NOMO-1 (cell line): ENCODE results near the gene GJD2.

Experiments used
- DNase-seq, 2 experiments: peaks; one replicate each; lab custom pipeline; 2025; ENCODE audit not compliant: unreplicated experiment in 2 of 2; lab: John Stamatoyannopoulos, UW

GJD2 gene

GRCh38 chr15:34773917-34774316 is 19.1 kb upstream of the GJD2 start:
- no peak for DNase-seq

GRCh38 chr15:34773013-34773412 is 18.2 kb upstream of the GJD2 start:
- no peak for DNase-seq

- DNase-seq = no peak
Observed at GRCh38 chr15:34772312-34772711, 17.5 kb upstream of the GJD2 start.

- no peak for DNase-seq
Observed at GRCh38 chr15:34769711-34770110, 14.9 kb upstream of the GJD2 start.

DNA sequence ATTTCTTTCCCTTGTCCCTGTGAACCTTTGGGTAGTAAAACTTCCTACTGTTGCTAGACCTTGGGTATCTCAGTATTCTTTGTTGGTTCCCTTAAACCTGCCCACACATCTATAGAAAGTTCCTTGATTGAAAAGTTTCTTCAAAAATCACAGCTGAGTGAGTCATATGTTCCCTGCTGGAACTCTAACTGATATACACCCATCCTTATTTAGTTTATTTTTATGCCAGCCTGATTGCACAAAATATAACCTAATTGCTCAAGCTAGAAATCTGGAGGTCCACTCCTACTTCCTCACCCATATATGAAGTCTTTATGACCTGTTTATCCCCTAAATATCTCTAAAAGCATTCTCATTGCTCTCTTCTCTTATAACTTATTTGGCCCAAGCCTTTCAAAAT is 13.7 kb upstream of the GJD2 start:
- no peak for DNase-seq

GRCh38 chr15:34765741-34766140 is 10.9 kb upstream of the GJD2 start:
- no peak for DNase-seq

- no peak for DNase-seq
Observed at GRCh38 chr15:34760909-34761308, 6.1 kb upstream of the GJD2 start.

DNA sequence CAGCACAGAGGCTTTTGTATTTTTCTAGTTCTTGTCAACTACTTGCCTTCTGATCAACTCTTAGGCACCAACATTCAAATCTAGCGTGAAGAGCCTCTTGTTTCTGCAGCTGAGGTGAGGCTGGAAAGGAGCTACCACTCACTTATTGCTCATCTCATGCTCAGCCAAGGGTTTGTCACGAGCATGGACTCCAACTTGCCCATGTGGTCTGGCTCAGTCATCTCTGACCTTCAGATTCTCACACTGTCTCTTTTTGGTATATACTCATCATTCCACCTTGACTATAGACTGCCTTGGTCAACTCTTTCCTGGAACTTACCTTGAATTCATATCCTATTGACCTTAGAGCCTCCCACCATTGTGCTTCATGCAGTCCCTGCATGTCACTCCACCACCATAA is 5.2 kb upstream of the GJD2 start:
- DNase-seq = no peak

DNA sequence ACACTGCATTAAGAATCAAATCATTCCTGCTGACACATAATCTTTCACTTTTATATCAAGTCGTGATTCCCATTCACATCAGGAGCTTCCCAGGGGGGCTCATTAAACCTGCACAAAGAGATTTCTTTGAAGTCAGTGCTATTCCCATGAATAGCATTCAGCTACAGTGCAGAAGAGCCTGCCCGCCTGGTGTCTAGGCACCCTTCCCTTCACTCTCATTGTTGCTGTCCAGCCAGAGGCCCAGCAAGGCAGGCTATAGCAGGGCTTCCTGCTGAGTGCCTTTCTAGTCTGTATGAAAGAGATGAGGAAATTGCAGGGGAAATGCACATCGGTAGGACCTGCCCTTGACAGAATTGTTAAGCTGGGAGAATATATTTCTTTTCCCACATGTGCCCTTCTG is 4.5 kb upstream of the GJD2 start:
- DNase-seq = no peak

GRCh38 chr15:34757262-34757661 is 2.5 kb upstream of the GJD2 start:
- no peak for DNase-seq

DNA sequence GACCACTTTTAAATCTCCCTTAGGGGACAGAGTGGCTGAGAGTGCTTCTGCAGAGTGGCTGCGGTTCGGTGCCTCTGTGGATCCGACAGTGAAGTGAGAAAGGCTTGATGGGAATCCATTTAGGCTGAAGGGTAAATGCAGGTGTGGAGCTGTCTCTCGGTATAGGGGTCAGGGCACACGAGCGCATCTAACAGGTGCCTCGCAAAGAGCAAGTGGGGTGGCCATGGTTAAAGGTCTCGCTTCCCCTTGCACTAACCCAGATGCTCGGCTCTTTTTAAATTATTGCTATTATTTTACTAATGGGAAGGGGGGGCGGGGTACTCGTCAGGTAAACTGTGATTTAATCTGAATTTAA is 598 bp upstream of the GJD2 start:
- no peak for DNase-seq

DNA sequence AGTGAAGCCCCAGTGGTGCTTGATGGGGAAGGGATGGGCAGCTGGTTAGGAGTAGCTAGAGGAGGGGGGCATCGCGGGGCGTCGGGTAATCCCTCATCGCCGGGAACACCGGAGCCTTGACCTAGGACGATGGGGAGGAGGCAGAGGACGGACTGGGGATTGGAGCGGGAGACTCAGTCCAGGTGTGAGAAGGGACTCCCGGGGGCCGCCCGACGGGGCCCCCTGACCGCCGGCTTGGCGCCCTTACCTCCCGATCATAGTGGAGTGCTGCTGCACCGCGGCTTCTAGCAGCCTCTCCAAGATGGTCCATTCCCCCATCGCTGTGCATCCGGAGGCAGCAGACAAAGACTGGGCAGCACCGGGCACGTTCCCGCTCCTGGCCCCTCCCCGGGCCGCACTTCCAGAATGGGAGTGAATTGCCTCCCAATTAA is 612 bp downstream of the GJD2 start:
- no peak for DNase-seq

DNA sequence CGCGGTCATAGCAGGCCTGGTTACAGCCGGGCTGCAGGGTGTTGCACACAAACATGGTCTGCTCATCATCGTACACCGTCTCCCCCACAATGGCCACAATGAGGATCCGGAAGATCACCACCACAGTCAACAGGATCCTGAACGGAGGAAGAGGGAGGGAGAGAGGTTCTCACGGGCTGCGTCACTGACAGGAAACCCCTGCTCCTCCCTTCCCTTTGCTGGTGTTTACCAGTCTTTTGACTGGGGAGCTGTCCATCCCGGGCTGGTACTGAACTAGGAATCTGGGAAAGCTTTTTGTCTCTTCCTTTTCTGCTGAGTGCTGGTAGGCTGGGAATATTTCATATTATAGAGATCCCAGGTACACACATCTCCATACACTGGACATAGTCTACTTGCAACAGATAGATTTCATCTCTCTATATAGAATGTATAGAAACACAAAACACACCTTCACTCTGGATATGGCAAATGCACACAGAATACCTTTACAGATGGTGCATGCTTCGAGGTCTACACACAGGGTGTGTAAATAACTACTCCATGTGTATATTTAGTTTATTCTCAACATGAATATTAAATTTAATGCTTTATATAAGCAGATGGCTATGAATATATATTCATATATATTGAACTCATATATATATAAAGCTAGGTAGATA is 1.4 kb downstream of the GJD2 start:
- DNase-seq = no peak

GRCh38 chr15:34749691-34750090 is 5.1 kb downstream of the GJD2 start:
- DNase-seq = no peak

- no peak for DNase-seq
Observed at GRCh38 chr15:34739346-34739745, 15.5 kb downstream of the GJD2 start.

GRCh38 chr15:34738002-34738401 is 16.8 kb downstream of the GJD2 start:
- no peak for DNase-seq

- no peak for DNase-seq
Observed at GRCh38 chr15:34737477-34737876, 17.3 kb downstream of the GJD2 start.

GRCh38 chr15:34734303-34734702 is 20.5 kb downstream of the GJD2 start:
- no peak for DNase-seq

DNA sequence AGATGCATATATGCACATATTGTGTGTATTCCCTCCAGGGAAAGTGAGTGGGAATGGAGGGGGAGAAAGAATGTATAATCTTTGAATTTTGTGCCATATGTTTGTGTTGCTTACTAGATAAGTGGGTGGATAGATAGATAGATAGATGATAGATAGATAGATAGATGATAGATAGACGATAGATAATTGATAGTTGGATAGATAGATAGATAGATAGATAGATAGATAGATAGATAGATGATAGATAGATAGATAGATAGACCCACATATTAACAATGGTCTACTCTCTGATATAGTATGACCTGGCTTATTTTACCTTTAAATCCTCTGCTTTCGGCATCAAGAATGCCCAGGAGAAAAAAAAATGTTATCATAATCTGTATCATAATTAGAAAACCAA is 21.2 kb downstream of the GJD2 start:
- no peak for DNase-seq

GRCh38 chr15:34732430-34732829 is 22.4 kb downstream of the GJD2 start:
- DNase-seq = no peak

DNA sequence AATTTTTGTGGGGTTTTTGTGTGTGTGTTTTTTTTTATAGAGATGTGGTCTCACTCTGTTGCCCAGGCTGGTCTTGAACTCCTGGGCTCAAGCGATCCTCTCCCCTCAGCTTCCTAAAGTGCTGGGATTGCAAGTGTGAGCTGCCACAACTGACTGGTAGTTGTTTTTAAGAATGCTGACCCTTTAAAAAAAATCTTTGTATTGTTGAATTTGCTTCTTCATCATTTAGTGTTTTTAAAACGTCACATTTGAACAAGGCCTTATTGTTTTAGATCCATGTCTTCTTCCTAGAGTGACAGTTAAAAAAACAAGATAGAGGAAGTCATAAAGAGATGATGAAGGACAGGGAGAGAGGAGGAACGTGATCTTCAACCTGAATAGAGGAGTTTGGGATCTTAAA is 24.1 kb downstream of the GJD2 start:
- no peak for DNase-seq

GRCh38 chr15:34729886-34730285 is 24.9 kb downstream of the GJD2 start:
- DNase-seq = no peak

GRCh38 chr15:34729056-34729455 is 25.7 kb downstream of the GJD2 start:
- no peak for DNase-seq
